Measurements from ENCODE around the gene BPIFB1.
A peak's percentile ranks its signal among the peaks of the same experiment; 100 is the strongest.

Gene BPIFB1

GRCh38 chr20:33278700-33279099, 4.3 kb upstream of the BPIFB1 start:
- no peak overlapping the region for H3K4me3 Mint-ChIP-seq
- no peaks in the 10 kb centered on the region for H3K36me3 Mint-ChIP-seq (ENCODE audit: low read depth)
- peaks cover 18% of the 10 kb centered on the region for H3K27me3 Mint-ChIP-seq (ENCODE audit: low read depth)
- no peak for TF ChIP-seq CTCF (IDR thresholded peaks at IDR 0.05; ENCODE audit: unreplicated experiment in 3 of 3)
- H3K9me3 Mint-ChIP-seq: no peaks in the 10 kb centered on the region
- no peak overlapping the region for H3K27ac Mint-ChIP-seq
- peaks cover 6% of the 10 kb centered on the region for H3K4me1 Mint-ChIP-seq

- Mint-ChIP-seq H3K36me3 (ENCODE audit: low read depth) (no peaks in the 10 kb centered on the region), H3K9me3 (no peaks in the 10 kb centered on the region), H3K27ac (peak overlapping the region in 1 of 3 experiments; percentile 54), H3K4me1 (peaks cover 6% of the 10 kb centered on the region), H3K27me3 (ENCODE audit: low read depth) (peaks cover 19% of the 10 kb centered on the region), H3K4me3 (no peak overlapping the region)
- no peak for TF ChIP-seq CTCF (IDR thresholded peaks at IDR 0.05; ENCODE audit: unreplicated experiment in 3 of 3)
Observed at GRCh38 chr20:33279261-33279910, 3.6 kb upstream of the BPIFB1 start.

- H3K9me3 Mint-ChIP-seq: no peaks in the 10 kb centered on the region
- H3K27me3 Mint-ChIP-seq (ENCODE audit: low read depth): peaks cover 19% of the 10 kb centered on the region
- TF ChIP-seq CTCF (IDR thresholded peaks at IDR 0.05; ENCODE audit: unreplicated experiment in 3 of 3): no peak
- no peak overlapping the region for H3K4me3 Mint-ChIP-seq
- peaks cover 11% of the 10 kb centered on the region for H3K4me1 Mint-ChIP-seq
- H3K36me3 Mint-ChIP-seq (ENCODE audit: low read depth): no peaks in the 10 kb centered on the region
- H3K27ac Mint-ChIP-seq: peak overlapping the region in 1 of 3 experiments; percentile 54
Observed at GRCh38 chr20:33280000-33280680, 2.9 kb upstream of the BPIFB1 start.

GRCh38 chr20:33280775-33281174, 2.2 kb upstream of the BPIFB1 start:
- Mint-ChIP-seq H3K36me3 (ENCODE audit: low read depth) (no peaks in the 10 kb centered on the region), H3K27me3 (ENCODE audit: low read depth) (peaks cover 17% of the 10 kb centered on the region), H3K9me3 (no peaks in the 10 kb centered on the region), H3K4me3 (no peak overlapping the region), H3K4me1 (peaks cover 13% of the 10 kb centered on the region), H3K27ac (no peak overlapping the region)
- no peak for TF ChIP-seq CTCF (IDR thresholded peaks at IDR 0.05; ENCODE audit: unreplicated experiment in 3 of 3)

- no peak for TF ChIP-seq CTCF (IDR thresholded peaks at IDR 0.05; ENCODE audit: unreplicated experiment in 3 of 3)
- peaks cover 13% of the 10 kb centered on the region for H3K4me1 Mint-ChIP-seq
- H3K36me3 Mint-ChIP-seq (ENCODE audit: low read depth): no peaks in the 10 kb centered on the region
- no peak overlapping the region for H3K27ac Mint-ChIP-seq
- peaks cover 12% of the 10 kb centered on the region for H3K27me3 Mint-ChIP-seq (ENCODE audit: low read depth)
- no peak overlapping the region for H3K4me3 Mint-ChIP-seq
- no peaks in the 10 kb centered on the region for H3K9me3 Mint-ChIP-seq
Observed at GRCh38 chr20:33281550-33282146, 1.4 kb upstream of the BPIFB1 start.
